IPS DF 4.7 (cell line): ENCODE data around the gene TSPYL1.
"Not testable (repeated sequence)": the region's sequence is repeated elsewhere in the genome, so short reads cannot be mapped to it uniquely, and the experiment has no call there.

Source experiments
- DNase-seq: peaks from one replicate; pipeline ENCODE4 v3.0.0-alpha.2; 2013; ENCODE audit warnings: low spot score; ENCODE audit errors: extremely low read depth

Gene TSPYL1

DNA sequence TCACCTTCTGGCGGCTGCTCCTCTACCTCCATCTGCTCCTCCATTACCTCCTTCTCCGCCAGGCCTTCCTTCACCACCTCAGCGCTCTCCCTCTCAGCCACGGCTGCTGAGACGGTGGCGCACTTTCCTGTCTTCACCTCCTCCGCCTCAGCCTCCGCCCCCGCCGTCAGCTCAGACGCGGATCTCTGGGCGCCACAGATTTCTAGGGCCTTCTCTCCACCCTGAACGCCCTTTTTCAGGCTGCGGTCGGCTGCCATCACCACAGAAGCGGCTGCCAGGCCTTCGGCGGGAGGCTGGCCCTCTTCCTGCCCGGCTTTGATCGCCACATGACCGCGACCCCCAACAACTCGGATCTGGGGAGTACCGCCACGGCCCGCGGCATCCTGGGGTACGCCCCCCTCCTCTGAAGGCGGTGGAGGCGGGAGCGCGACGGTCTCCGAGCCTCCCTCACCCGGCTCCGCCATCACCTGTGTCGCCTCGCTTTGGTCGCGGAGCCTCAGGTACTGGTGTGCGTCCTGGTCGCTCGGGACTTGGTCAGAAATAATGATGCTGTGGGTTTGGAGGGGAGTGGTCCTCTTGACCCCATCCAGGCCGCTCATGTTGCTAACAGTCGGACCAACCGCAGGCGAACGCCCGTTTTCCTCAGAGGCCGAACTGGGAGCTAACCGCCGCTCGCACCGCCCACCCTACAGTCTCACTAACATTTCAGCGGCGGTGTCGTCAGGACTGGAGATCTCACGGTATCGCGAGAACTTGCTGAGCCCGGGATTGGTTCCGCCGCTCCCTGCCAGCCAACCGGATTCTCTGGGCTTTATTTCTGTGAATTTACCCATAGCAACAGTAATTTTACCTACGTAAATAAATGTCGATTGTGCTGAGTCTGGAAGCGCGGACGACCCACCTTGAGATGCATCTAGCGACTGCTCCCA lies at the start of gene TSPYL1:
TSPYL1 (minus strand) TSS at position 699 of the 929 bp plus-strand sequence; CDS start at position 599, 100 bp downstream.
- DNase-seq, result peak; percentile 88

DNA sequence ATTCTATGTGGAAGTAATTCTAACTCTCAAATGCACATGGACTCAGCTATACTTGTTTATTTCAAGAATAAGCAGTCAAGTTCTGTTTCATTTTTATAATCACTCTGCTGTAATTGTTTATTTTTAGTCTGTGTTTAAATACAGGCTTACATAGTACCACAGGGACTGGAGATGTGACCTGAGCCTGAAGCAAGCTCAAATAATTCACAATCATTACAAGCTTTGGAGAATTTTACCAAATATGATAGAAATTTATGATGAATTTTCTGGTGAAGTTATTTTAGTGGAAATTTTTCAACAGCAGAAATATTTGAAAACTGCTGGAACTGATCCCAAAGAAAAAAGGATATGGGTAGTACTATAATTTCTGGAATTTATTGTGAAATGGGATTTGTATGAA lies 49.4 kb upstream of the TSPYL1 start:
- no peak for DNase-seq

DNA sequence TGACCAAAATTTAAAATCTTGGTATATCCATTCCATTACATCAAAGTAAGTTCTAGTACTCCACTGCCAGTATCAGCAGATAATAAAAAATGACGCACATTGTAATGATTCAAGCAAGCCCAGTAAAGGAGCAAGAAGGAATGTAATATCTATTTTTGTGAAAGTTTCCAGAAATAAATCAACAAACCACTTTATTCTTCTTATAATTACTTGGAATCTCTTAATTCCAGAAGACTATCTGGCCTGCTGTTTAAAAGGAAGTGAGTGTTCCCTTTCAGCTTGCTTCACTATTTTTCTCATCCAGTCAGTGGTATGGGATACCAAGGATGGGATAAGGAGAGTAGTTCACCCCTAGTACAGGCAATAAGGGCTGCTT lies 48.8 kb upstream of the TSPYL1 start:
- no peak for DNase-seq

DNA sequence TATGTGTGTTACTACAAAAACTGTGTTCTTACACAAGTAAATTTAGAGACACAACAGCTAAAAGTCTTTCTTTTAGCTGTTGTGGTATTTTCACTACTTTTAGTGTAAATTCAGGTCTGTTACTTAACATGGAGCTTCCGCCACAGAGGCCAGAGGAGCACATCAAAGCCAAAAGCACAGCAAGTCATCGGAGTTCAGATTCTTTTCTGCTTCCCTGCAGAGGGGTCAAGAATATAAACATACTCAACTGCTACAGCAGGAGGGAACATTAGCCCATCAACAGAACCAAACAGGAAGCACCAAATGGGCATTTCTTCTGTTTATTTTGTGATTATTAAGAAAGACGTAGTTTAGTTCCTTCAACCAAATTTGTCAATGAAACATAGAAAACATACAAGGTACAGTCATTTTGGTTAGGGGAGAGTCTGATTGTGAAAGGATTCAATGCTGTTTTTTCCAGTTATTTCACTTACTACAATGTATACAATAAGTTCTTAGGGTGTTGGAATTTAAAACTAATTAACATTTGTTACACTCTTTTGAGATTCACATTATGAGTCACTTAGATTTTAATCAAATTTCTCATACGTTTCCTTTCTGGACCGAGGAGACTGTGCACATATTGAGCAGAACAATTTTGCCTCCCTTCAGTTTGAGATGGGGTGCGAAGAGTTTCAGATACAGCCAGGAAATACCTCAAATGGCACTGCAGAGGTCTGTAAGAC lies 48.2 kb upstream of the TSPYL1 start:
- peak; percentile 64 for DNase-seq

DNA sequence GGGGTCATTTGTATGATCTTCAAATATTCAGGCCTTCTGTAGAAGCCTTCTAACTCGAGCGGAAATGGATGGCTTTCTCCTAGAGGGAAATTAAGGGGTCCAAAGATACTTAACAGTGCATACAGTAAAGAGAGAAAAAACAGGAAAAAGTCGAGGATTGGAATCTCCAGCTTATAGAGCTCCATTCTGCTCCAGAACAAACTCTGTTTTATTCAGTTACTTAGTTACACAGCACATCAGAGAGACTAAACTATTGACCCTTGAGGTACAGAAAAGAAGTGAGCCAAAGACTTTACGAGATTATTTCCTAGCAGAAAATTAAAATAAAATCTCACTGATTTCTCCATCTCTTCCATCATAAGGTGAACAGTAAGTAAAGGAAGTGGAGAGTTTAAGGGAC lies 47.3 kb upstream of the TSPYL1 start:
- no peak for DNase-seq

DNA sequence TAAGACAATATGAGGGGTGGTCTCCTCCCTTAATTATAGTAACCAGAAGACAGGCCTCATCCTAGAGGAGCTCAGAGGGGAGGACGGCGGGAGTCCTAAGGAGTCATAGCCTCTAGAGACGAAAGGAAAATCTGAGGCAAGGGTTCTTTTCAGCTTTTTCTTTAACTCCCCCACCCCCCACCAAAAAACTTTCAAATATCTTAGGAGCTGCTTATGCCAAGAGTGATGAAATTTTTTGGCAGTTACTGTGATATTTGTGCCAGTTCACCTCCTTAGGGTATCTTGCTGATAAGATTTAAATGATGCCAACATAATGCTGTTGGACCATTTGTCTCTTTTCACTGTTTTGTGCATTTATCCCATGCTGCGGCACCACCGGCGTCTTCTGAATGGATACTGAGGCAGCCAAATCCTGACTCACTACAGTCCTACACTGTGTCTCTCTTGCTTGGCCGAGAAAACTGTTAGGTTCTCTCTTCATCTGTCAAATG lies 46.5 kb upstream of the TSPYL1 start:
- DNase-seq, result no peak

DNA sequence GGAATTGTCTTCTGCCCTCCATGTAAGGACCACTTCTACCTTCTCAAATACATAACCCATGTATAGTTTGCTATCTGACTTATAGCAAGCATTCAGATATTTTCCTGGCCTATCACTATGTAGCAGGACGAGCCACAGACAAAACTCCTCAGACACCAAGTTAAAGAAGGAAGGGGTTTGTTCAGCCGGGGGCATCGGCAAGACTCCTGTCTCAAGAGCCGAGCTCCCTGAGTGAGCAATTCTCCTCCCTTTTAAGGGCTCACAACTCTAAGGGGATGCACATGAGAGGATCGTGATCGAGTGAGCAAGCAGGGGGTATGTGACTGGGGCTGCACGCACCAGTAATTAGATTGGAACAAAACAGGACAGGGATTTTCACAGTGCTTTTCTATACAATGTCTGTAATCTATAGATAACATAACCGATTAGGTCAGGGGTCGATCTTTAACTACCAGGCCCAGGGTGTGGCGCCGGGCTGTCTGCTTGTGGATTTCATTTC lies 46.0 kb upstream of the TSPYL1 start:
- DNase-seq, result not testable (repeated sequence)

DNA sequence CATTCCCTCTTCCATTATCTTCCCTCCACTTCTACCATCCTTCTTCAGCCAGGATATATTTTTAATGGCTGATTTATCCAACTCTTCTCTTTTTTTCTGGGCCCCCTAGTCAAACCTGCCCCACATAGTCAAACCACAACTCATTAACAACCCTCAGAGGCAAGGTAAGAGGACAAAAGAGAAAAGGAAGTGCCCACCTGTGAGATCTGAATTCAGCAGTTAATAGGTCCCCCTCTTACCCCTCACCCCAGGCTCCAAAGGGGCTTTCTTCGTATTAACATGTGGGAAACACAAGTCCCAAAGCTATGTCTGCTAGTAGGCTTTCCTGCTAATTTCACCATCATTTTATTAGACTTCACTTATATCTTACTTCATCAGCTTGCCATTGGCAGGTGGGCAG lies 44.1 kb upstream of the TSPYL1 start:
- no peak for DNase-seq

DNA sequence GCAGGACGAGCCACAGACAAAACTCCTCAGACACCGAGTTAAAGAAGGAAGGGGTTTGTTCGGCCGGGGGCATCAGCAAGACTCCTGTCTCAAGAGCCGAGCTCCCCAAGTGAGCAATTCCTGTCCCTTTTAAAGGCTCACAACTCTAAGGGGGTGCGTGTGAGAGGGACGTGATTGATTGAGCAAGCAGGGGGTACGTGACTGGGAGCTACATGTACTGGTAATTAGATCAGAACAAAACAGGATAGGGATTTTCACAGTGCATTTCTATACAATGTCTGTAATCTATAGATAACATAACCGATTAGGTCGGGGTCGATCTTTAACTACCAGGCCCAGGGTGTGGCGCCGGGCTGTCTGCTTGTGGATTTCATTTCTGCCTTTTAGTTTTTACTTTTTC lies 42.2 kb upstream of the TSPYL1 start:
- DNase-seq, result not testable (repeated sequence)

DNA sequence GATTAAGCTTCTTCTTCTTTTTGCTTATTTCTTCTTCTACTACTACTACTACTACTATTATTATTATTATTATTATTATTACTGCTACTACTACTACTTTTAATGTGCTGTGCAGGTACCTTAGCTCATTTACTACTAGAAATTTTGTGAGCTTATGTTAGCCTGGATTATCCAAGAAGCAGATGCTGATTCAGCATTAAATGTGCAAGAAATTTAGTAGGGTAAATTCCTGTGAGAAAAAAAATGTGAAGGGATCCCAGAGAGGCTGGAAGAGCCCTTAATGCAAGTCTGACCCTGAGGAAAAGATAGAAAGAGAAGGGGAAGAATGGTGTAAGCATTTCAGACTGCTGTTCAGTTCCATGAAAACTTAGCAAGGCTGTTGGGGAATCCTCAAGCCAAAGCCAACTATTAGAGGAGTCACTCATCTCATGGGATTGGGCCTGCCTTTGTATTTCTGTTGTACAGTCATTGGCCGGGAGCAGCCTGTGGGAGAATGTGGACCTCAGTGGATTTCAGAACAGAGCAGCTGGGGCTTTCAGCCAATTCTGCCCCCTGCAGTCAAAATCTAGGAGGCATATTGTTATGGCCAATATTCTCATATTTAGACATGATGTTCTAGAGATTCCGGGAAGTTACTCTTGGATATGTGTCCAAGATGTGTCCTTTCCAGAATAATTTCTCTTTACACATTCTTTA lies 37.2 kb upstream of the TSPYL1 start:
- DNase-seq, result no peak

DNA sequence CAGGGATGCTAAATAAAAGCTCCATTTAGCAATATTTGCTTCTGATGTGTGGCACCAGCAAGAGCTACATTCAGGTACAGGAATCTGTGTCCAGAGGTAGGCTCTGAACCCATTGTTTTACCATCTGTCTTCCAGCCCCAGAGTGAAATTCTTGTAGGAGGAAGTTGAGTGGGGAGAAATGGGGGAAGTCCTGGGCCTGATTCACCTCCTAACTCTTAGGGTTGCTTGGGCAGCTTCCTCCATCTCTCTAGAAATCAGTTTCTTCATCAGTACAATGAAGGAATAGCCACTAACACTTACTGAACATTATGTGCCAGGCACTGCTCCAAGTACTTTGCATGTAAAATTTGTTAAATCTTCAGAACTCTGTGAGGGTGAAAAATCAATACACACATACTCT lies 35.1 kb upstream of the TSPYL1 start:
- no peak for DNase-seq

DNA sequence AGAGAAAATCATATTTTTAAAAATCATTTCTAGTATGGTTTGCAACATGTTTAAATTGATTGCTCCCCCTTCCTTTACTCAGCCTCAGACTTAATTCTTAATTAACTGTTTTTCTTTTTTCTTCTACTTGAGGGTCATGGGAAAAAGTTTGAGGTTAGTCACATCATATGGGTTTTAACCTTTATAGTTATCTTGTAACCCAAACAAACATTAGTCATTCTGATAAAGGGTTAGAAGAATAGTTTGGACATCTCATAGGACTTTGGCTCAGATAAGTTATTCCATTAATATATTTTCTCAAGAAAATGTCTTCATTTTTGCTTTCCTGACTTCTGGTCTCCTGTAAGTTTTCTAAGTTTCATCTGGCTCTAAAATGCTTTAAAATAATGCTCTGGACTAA lies 34.5 kb upstream of the TSPYL1 start:
- DNase-seq, result no peak

DNA sequence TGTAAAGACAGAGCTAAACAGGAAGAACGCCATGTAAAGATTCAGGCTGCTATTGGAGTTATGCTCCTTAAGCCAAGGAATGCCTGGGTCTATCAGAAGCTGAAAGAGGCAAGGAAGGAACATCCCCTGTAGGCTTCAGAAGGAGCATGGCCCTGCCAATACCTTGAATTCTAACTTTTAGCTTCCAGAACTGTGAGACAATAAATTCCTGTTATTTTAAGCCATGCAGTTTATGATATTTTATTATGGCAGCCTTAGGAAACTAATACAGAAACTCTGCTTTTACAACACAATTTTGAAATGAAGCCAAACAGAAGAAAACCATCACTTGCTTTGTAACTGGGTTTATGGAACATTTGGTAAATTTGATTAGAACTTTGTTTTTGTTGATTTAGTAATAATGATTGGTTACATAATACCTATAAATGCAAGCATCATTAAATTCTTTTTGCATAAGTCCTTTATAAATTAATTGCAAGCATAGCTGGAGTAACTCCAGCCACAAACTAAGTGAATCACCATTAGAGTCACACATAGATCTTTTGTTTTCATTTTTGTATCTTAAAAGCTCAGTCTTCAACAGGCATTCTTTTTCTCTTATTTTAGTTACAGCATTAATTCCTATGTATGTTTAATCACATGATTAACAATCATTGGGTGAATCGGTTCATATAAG lies 33.5 kb upstream of the TSPYL1 start:
- no peak for DNase-seq

DNA sequence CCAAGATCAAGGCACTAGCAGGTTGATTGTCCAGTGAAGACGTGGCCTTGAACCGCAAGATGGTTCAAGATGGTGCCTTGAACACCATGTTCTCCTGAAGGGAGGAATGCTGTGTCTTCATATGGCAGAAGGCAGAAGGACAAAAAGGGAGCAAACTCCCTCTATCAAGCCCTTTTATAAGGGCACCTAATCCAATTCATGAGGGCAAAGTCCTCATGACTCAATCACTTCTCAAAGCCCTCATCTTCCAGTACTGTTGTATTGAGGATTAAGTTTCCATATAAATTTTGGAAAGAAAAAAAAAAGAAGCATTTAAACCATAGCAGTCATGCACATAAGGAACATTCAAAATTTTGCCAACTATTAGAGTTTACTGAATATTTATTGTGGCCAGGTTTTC lies 29.9 kb upstream of the TSPYL1 start:
- no peak for DNase-seq

DNA sequence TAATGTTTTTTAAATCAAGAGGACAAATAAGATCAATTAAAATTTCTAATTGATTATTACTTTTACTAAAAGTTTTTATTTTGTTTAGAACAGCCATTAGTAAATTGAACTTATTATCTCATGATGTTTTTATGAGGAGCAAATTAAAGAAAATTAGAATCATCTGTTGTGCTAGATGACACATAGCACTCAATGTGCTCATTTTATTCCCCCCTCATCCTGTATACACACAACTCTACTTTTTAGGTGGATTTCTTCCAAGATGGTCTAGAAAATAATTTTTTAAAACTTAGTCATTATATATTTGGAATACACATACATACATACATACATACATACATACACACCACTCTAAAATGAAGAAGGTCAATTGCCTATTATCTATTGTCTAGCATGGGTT lies 29.3 kb upstream of the TSPYL1 start:
- no peak for DNase-seq

DNA sequence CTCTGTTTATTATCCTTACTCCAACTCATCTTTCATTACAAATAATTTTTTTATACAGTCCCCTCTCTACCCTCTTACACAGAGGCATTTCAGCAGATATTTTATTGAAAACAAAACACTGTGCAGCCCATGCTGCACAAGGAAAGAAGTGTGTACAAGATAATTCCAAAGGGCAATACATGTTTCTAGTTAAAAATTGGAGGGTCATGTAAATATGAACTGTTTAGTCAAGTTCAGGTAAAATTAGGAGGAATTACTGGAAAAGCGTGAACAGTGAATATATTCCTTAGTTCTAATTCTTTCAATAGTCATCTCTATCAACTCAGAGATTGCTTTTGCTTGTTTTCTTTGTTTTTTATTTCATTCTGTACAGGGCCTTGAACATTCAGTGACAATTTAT lies 27.9 kb upstream of the TSPYL1 start:
- no peak for DNase-seq

DNA sequence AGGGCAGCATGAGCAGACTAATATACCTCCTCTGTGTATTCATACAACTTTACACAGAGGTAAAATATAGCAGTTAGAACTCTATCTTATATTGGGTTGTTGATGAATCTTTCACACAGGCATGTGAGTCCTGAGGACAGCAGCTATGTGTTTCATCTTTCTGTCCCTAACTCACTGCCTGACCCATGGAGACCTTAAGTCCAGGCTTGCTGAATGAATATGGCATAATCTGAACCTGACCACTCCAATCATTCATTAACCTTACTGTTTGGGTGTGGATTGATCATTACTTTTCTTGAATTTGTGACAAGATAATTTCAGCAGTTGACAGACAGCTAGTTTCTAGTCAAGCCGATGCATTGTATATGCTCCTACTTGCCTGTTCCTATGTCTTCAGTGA lies 27.3 kb upstream of the TSPYL1 start:
- no peak for DNase-seq

DNA sequence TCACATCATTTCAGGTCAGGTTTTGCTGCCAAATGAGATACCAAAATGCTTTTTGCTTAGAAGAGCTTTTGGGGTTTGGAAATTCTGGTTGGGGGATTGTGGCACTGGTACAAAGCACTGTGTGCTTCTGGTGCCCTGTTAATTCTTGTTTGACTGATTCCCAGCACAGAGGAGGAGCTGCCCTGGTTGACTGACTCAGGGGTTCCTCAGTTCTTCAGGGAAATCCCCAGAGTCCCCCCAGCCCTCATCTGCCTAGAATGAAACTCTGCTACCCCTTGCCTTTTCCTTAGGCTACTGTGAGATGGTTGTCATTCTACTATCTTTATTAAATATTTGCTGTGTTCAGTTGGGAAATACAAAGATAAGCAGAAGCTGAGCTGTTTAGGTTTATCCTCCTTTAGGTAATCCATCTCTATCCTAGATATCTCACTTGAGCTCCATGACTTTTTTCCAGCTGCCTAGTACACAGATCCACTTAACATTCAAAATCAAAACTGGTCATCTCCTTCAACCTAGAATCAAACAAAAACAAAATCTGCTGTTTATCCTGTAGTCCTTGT lies 24.9 kb upstream of the TSPYL1 start:
- DNase-seq, result no peak

DNA sequence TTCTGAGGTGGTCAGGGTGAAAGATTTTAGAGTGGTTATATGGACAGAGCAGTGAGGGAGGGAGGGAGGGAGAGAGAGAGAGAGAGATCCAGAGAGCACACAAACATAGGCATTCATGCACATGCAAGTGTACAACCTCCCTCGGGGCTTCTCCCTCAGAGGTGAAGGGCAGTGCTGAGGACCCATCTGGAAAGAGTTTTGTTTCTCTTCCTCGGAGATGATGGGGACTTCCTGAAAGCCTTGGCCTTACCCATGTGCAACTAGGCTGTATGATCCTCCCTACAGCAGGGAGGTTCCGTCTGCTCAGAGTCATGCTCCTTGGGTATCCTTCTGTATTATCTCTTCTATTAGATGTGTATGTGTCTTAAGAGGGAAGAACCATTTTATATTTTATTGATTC lies 21.4 kb upstream of the TSPYL1 start:
- DNase-seq, result no peak

DNA sequence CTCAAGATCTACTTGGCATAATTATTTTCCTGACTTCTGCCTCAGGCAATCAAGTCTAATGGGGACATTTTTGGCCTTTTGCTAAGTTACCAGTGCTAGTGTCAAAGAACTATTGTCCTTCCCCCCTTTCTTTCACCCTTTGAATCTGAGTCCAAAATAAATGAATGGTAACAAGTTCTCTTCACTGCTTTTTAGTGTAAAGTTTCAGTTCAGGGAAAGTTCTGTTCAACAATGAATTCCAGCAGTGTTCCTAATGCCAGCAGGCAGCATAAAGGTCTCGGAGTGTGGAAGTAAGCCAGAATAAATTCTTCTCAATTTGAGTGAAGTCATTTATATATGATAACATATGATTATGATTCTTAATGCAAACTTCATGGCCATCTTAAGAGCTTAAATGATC lies 20.8 kb upstream of the TSPYL1 start:
- DNase-seq, result no peak

DNA sequence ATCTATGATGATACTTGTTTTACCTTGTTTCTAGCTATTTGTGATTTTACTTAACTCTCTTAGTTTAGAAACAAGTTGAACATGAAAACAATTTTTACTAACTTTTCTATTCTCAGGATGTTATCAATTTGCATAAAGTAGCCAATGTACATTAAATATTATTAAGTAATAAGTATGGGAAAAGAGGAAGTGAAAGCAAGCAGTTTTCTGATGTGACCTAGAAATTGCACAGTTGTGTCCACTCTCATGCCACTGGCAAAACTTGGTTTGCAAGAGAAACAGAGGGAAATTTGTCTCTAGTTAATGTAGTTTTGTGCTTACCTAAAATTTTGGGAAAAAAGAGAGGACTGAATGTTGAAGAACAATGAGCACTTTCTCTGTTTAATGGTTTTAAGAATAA lies 19.2 kb upstream of the TSPYL1 start:
- DNase-seq, result no peak
